DND-41 (cell line): ENCODE data around the gene DCC.
A peak's percentile ranks its signal among the peaks of the same experiment; 100 is the strongest.

Experiments
- ATAC-seq: fragments of 200-7000 bp; cut with Tn5 transposase; 3 replicates; pipeline ENCODE4 v1.9.1; 2021; ENCODE audit warnings: low read depth; ENCODE audit not compliant: insufficient read depth
- DNase-seq: peaks from one replicate; pipeline ENCODE4 v3.0.0-alpha.2; 2020
- H2AFZ ChIP-seq: 2 replicates; pipeline ENCODE4 v1.6.0; 2012; ENCODE audit warnings: low read depth, low read length
- H3K27ac ChIP-seq: 2 replicates; pipeline ENCODE4 v1.5.1; 2012; ENCODE audit warnings: low read length, inconsistent platforms
- H3K27me3 ChIP-seq: fragments of 200-600 bp; sonication (generic); 2 replicates; pipeline ENCODE4 v1.6.0; 2012; ENCODE audit warnings: low read length, mild to moderate bottlenecking, inconsistent platforms; ENCODE audit not compliant: insufficient read depth, poor library complexity
- H3K36me3 ChIP-seq: 2 replicates; pipeline ENCODE4 v1.5.1; 2012; ENCODE audit warnings: low read length, inconsistent platforms; ENCODE audit not compliant: insufficient read depth
- H3K4me1 ChIP-seq: 2 replicates; pipeline ENCODE4 v1.5.1; 2012; ENCODE audit warnings: mild to moderate bottlenecking, low read length; ENCODE audit not compliant: insufficient read depth
- H3K4me2 ChIP-seq: 2 replicates; pipeline ENCODE4 v1.6.0; 2012; ENCODE audit warnings: mild to moderate bottlenecking, moderate library complexity, low read length, inconsistent platforms; ENCODE audit not compliant: insufficient read depth
- H3K4me3 ChIP-seq, 2 experiments: fragments of 200-600 bp in 1 of 2; shearing (Covaris generic) in 1 of 2; 2 replicates each; pipeline ENCODE4 v1.5.1; 2012 to 2016; ENCODE audit warnings: inconsistent platforms in 2 of 2, low read length in 2 of 2, mild to moderate bottlenecking in 2 of 2, low read depth in 1 of 2, moderate library complexity in 1 of 2
- H3K79me2 ChIP-seq: 2 replicates; pipeline ENCODE4 v1.6.0; 2012; ENCODE audit warnings: low read length, inconsistent platforms; ENCODE audit not compliant: insufficient read depth
- H3K9ac ChIP-seq: 2 replicates; pipeline ENCODE4 v1.6.0; 2012; ENCODE audit warnings: low read depth, mild to moderate bottlenecking, inconsistent platforms, low read length, moderate library complexity
- H3K9me3 ChIP-seq: 2 replicates; pipeline ENCODE4 v1.5.1; 2012; ENCODE audit warnings: low read length, moderate library complexity, mild to moderate bottlenecking, inconsistent platforms; ENCODE audit not compliant: insufficient read depth, severe bottlenecking
- H4K20me1 ChIP-seq: 2 replicates; pipeline ENCODE4 v1.6.0; 2012; ENCODE audit warnings: low read length; ENCODE audit not compliant: insufficient read depth
- CTCF ChIP-seq: IDR thresholded peaks from 2 replicates; pipeline ENCODE4 v1.5.1; 2012; ENCODE audit warnings: borderline replicate concordance, low read length, moderate library complexity, mild to moderate bottlenecking; ENCODE audit not compliant: poor library complexity, severe bottlenecking; ENCODE audit errors: extremely low read depth
- EZH2 ChIP-seq: IDR thresholded peaks from 3 replicates; pipeline ENCODE4 v1.6.1; 2012; ENCODE audit warnings: borderline replicate concordance, low read depth, mild to moderate bottlenecking, moderate library complexity, low read length, inconsistent platforms; ENCODE audit not compliant: severe bottlenecking

The DCC gene

GRCh38 chr18:52341103-52341432, 1.1 kb downstream of the DCC start:
- Histone ChIP-seq H3K36me3 (no peaks in the 10 kb centered on the region), H3K4me2 (no peak overlapping the region), H2AFZ (no peak overlapping the region), H3K4me1 (no peaks in the 10 kb centered on the region), H3K4me3 (no peak overlapping the region), H3K27ac (no peak overlapping the region), H3K27me3 (no peaks in the 10 kb centered on the region), H3K9ac (no peak overlapping the region), H3K9me3 (no peaks in the 10 kb centered on the region), H4K20me1 (no peaks in the 10 kb centered on the region), H3K79me2 (no peaks in the 10 kb centered on the region)
- DNase-seq (no peak), ATAC-seq (no peak)
- no peak for TF ChIP-seq CTCF
- no peak for TF ChIP-seq EZH2

- TF ChIP-seq CTCF (no peak), EZH2 (no peak)
- no peaks in the 10 kb centered on the region for H3K9me3 ChIP-seq
- no peak for ATAC-seq
- H4K20me1 ChIP-seq: no peaks in the 10 kb centered on the region
- no peak overlapping the region for H3K9ac ChIP-seq
- H3K27me3 ChIP-seq: no peaks in the 10 kb centered on the region
- no peak overlapping the region for H3K4me3 ChIP-seq
- H2AFZ ChIP-seq: no peak overlapping the region
- no peaks in the 10 kb centered on the region for H3K36me3 ChIP-seq
- no peak overlapping the region for H3K27ac ChIP-seq
- DNase-seq: no peak
- no peaks in the 10 kb centered on the region for H3K79me2 ChIP-seq
- H3K4me2 ChIP-seq: no peak overlapping the region
- H3K4me1 ChIP-seq: no peaks in the 10 kb centered on the region
Measured at GRCh38 chr18:52341608-52342381, 1.8 kb downstream of the DCC start.

- Histone ChIP-seq H3K27me3 (no peaks in the 10 kb centered on the region), H3K79me2 (no peaks in the 10 kb centered on the region), H3K27ac (no peak overlapping the region), H3K4me3 (no peak overlapping the region), H3K36me3 (no peaks in the 10 kb centered on the region), H3K9ac (no peak overlapping the region), H3K4me1 (no peaks in the 10 kb centered on the region), H4K20me1 (no peaks in the 10 kb centered on the region), H3K9me3 (no peaks in the 10 kb centered on the region), H2AFZ (no peak overlapping the region), H3K4me2 (no peak overlapping the region)
- ATAC-seq (no peak), DNase-seq (no peak)
- TF ChIP-seq CTCF: no peak
- no peak for TF ChIP-seq EZH2
Measured at GRCh38 chr18:52342456-52342855, 2.5 kb downstream of the DCC start.

- no peaks in the 10 kb centered on the region for H3K79me2 ChIP-seq
- H3K27ac ChIP-seq: no peak overlapping the region
- no peak overlapping the region for H3K9ac ChIP-seq
- no peaks in the 10 kb centered on the region for H3K9me3 ChIP-seq
- DNase-seq (no peak), ATAC-seq (no peak)
- TF ChIP-seq CTCF (peak; percentile 11), EZH2 (no peak)
- H3K4me1 ChIP-seq: no peaks in the 10 kb centered on the region
- H2AFZ ChIP-seq: no peak overlapping the region
- no peaks in the 10 kb centered on the region for H3K36me3 ChIP-seq
- no peak overlapping the region for H3K4me3 ChIP-seq
- H3K4me2 ChIP-seq: no peak overlapping the region
- no peaks in the 10 kb centered on the region for H4K20me1 ChIP-seq
- H3K27me3 ChIP-seq: no peaks in the 10 kb centered on the region
Measured at GRCh38 chr18:52343138-52343537, 3.1 kb downstream of the DCC start.
